Ishikawa (cell line): ENCODE measurements around the gene PRG3.

Experiments
- CEBPB ChIP-seq: IDR thresholded peaks from 2 replicates; pipeline ENCODE4 v1.6.1; 2012
- EP300 ChIP-seq: IDR thresholded peaks from 2 replicates; pipeline ENCODE4 v1.6.1; 2012; ENCODE audit warnings: borderline replicate concordance
- FOXM1 ChIP-seq: IDR thresholded peaks from 2 replicates; pipeline ENCODE4 v1.6.1; 2012; ENCODE audit warnings: low read depth, borderline replicate concordance
- NFIC ChIP-seq: IDR thresholded peaks from 2 replicates; pipeline ENCODE4 v1.6.1; 2012
- RAD21 ChIP-seq: IDR thresholded peaks from 2 replicates; pipeline ENCODE4 v1.6.1; 2012; ENCODE audit warnings: low read depth
- TAF1 ChIP-seq: IDR thresholded peaks from 2 replicates; pipeline ENCODE4 v1.6.1; 2012; ENCODE audit warnings: low read depth, mild to moderate bottlenecking
- TCF12 ChIP-seq: IDR thresholded peaks from 2 replicates; pipeline ENCODE4 v1.6.1; 2012; ENCODE audit warnings: low read depth
- YY1 ChIP-seq: IDR thresholded peaks from 2 replicates; pipeline ENCODE4 v1.6.1; 2012; ENCODE audit warnings: low read depth
- TF ChIP-seq, protein P1 (sequence below): IDR thresholded peaks from 2 replicates; pipeline ENCODE4 v1.6.1; 2012
- TF ChIP-seq, protein P2 (sequence below): IDR thresholded peaks from 2 replicates; pipeline ENCODE4 v1.6.1; 2012
- TF ChIP-seq, protein P3 (sequence below): IDR thresholded peaks from 2 replicates; pipeline ENCODE4 v1.6.1; 2012; ENCODE audit warnings: low read depth, mild to moderate bottlenecking

GRCh38 chr11:57361926-57362325, 19.0 kb downstream of the PRG3 start:
- TF ChIP-seq EP300 (no peak), FOXM1 (no peak), RAD21 (no peak), CEBPB (no peak), TCF12 (no peak), TAF1 (no peak), YY1 (no peak), NFIC (no peak)
- TF ChIP-seq, protein P1, sequence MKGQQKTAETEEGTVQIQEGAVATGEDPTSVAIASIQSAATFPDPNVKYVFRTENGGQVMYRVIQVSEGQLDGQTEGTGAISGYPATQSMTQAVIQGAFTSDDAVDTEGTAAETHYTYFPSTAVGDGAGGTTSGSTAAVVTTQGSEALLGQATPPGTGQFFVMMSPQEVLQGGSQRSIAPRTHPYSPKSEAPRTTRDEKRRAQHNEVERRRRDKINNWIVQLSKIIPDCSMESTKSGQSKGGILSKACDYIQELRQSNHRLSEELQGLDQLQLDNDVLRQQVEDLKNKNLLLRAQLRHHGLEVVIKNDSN, result no peak
- TF ChIP-seq, protein P2, sequence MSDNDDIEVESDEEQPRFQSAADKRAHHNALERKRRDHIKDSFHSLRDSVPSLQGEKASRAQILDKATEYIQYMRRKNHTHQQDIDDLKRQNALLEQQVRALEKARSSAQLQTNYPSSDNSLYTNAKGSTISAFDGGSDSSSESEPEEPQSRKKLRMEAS, result no peak
- TF ChIP-seq, protein P3, sequence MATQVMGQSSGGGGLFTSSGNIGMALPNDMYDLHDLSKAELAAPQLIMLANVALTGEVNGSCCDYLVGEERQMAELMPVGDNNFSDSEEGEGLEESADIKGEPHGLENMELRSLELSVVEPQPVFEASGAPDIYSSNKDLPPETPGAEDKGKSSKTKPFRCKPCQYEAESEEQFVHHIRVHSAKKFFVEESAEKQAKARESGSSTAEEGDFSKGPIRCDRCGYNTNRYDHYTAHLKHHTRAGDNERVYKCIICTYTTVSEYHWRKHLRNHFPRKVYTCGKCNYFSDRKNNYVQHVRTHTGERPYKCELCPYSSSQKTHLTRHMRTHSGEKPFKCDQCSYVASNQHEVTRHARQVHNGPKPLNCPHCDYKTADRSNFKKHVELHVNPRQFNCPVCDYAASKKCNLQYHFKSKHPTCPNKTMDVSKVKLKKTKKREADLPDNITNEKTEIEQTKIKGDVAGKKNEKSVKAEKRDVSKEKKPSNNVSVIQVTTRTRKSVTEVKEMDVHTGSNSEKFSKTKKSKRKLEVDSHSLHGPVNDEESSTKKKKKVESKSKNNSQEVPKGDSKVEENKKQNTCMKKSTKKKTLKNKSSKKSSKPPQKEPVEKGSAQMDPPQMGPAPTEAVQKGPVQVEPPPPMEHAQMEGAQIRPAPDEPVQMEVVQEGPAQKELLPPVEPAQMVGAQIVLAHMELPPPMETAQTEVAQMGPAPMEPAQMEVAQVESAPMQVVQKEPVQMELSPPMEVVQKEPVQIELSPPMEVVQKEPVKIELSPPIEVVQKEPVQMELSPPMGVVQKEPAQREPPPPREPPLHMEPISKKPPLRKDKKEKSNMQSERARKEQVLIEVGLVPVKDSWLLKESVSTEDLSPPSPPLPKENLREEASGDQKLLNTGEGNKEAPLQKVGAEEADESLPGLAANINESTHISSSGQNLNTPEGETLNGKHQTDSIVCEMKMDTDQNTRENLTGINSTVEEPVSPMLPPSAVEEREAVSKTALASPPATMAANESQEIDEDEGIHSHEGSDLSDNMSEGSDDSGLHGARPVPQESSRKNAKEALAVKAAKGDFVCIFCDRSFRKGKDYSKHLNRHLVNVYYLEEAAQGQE, result no peak
